Sigmoid colon (tissue), 7 donors: ENCODE data around the gene RGMB. TPM values are rescaled to one million over a fixed set of nuclear protein-coding genes. Genes with fewer than 3 reads are reported as not detected.

Source experiments
- DNase-seq: peaks from one replicate; pipeline ENCODE4 v3.0.0-alpha.2; 2019
- H3K27ac ChIP-seq, 4 donors: fragments of 200-600 bp; sonication (generic); one replicate each; pipeline ENCODE4 v1.5.1; 2016 to 2019; ENCODE audit warnings: mild to moderate bottlenecking in 1 of 4
- H3K27me3 ChIP-seq, 3 donors: fragments of 200-600 bp; sonication (generic); one replicate each; pipeline ENCODE4 v1.5.1; 2019; ENCODE audit warnings: mild to moderate bottlenecking in 1 of 3
- H3K36me3 ChIP-seq, 4 donors: fragments of 200-600 bp; sonication (generic); one replicate each; pipeline ENCODE4 v1.5.1; 2016 to 2019
- H3K4me1 ChIP-seq, 4 donors: fragments of 200-600 bp; sonication (generic); one replicate each; pipeline ENCODE4 v1.5.1; 2017 to 2019
- H3K4me3 ChIP-seq, 4 donors: fragments of 200-600 bp; sonication (generic); one replicate each; pipeline ENCODE4 v1.5.1; 2017 to 2019; ENCODE audit warnings: mild to moderate bottlenecking in 2 of 4, moderate library complexity in 1 of 4
- H3K9me3 ChIP-seq, 4 donors: fragments of 200-600 bp in 3 of 4; sonication (generic) in 3 of 4; one replicate each; pipeline versions ENCODE4 v1.5.1 to v1.6.1; 2013 to 2019
- CTCF ChIP-seq, 4 experiments: fragments of 450-650 bp in 3 of 4; fragments of 200-600 bp in 1 of 4; IDR thresholded peaks; one replicate each; pipeline ENCODE4 v1.5.1; 2016 to 2019; ENCODE audit warnings: antibody characterized with exemption in 4 of 4, mild to moderate bottlenecking in 3 of 4, moderate library complexity in 2 of 4
- EP300 ChIP-seq, 4 donors: sonication (generic); formaldehyde crosslinking; IDR thresholded peaks; one replicate each; pipeline ENCODE4 v1.6.1; 2017; ENCODE audit warnings: antibody characterized with exemption in 4 of 4
- POLR2A ChIP-seq, 2 donors: fragments of 450-650 bp; IDR thresholded peaks; one replicate each; pipeline ENCODE4 v1.6.1; 2016; ENCODE audit warnings: antibody characterized with exemption in 2 of 2, mild to moderate bottlenecking in 2 of 2, moderate library complexity in 2 of 2
- POLR2AphosphoS5 ChIP-seq, 4 donors: sonication (generic); formaldehyde crosslinking; IDR thresholded peaks; one replicate each; pipeline ENCODE4 v1.6.1; 2017; ENCODE audit warnings: antibody characterized with exemption in 4 of 4
- WGBS, 2 donors: extraction: QIAGEN DNeasy Blood & Tissue Kit; methylation state at CpG; one replicate each; pipeline ENCODE4 v1.1.7; 2013; 5-methylcytosine and 5-hydroxymethylcytosine counted together
- intact Hi-C: fragments of 100-400 bp; cut with DNase I; formaldehyde crosslinking; loops from one replicate; pipeline ENCODE4 v1.15.1; 2023
- polyA plus RNA-seq, 3 donors: library from polyadenylated mRNA; stranded (reverse); fragments of 200-250 nt; gene quantifications; one replicate each; pipeline ENCODE4 v1.2.3, GENCODE V29; 2013
- total RNA-seq, 4 donors: library from RNA; depleted of rRNA; stranded (reverse); fragments of >200 nt; gene quantifications; one replicate each; pipeline ENCODE4 v1.1.0, GENCODE V29; 2016
- donor health status: healthy with polysubstance abuse.
- donor health status: Bipolar disorder and iron deficiency.
- donor health status: healthy.

RGMB gene
- total and polyA plus RNA-seq, 7 donors = 3.7 to 32.1 (median 25.0) TPM

- DNase-seq = no peak
Observed at GRCh38 chr5:98776066-98776705, 2.7 kb downstream of the RGMB start.

GRCh38 chr5:98777295-98777694 lies 3.8 kb downstream of the RGMB start:
- Histone ChIP-seq H3K4me1 (peaks cover 0 to 46% (median 26%) of the 10 kb centered on the region in 4 donors), H3K27me3 (no peaks in the 10 kb centered on the region), H3K9me3 (no peaks in the 10 kb centered on the region), H3K27ac (peak overlapping the region; percentile 25 to 95 (median 58)), H3K4me3 (peak overlapping the region in 1 of 4 donors; percentile 16), H3K36me3 (peaks cover 0 to 6% (median 2%) of the 10 kb centered on the region in 4 donors)
- WGBS, 2 donors = 19 to 71% methylated on average over 4 of the region's 4 CpGs
- no peak for DNase-seq
- TF ChIP-seq EP300 (IDR thresholded peaks at IDR 0.05) (no peak), POLR2A (IDR thresholded peaks at IDR 0.05) (no peak), POLR2AphosphoS5 (IDR thresholded peaks at IDR 0.05) (no peak), CTCF (IDR thresholded peaks at IDR 0.05) (no peak)
- intact Hi-C loops = no loop called here

More at GRCh38 chr5:98776066-98776705, 2.7 kb downstream of the RGMB start:
- peak overlapping the region in 3 of 4 donors; percentile 64 to 93 (median 91) for H3K4me3 ChIP-seq
- H3K36me3 ChIP-seq = peaks cover 0 to 6% (median 2%) of the 10 kb centered on the region in 4 donors
- TF ChIP-seq POLR2A (IDR thresholded peaks at IDR 0.05) = no peak
- no peak for TF ChIP-seq CTCF (IDR thresholded peaks at IDR 0.05)
- TF ChIP-seq EP300 (IDR thresholded peaks at IDR 0.05) = no peak
- no peak for TF ChIP-seq POLR2AphosphoS5 (IDR thresholded peaks at IDR 0.05)
- H3K4me1 ChIP-seq = peaks cover 0 to 50% (median 27%) of the 10 kb centered on the region in 4 donors
- 14 to 65% methylated on average over 7 of the region's 7 CpGs for WGBS, 2 donors
- intact Hi-C loops = no loop called here
- no peaks in the 10 kb centered on the region for H3K9me3 ChIP-seq
- H3K27me3 ChIP-seq = no peaks in the 10 kb centered on the region
- peak overlapping the region; percentile 25 to 97 (median 92) for H3K27ac ChIP-seq

- Histone ChIP-seq H3K27ac (peak overlapping the region in 1 of 4 donors; percentile 16), H3K27me3 (no peaks in the 10 kb centered on the region), H3K36me3 (peaks cover 0 to 6% (median 2%) of the 10 kb centered on the region in 4 donors), H3K4me3 (no peak overlapping the region), H3K9me3 (no peaks in the 10 kb centered on the region), H3K4me1 (peaks cover 0 to 46% (median 27%) of the 10 kb centered on the region in 4 donors)
- WGBS, 2 donors = 17 to 75% methylated on average over 11 of the region's 11 CpGs
- no peak for TF ChIP-seq POLR2A (IDR thresholded peaks at IDR 0.05)
- TF ChIP-seq POLR2AphosphoS5 (IDR thresholded peaks at IDR 0.05) = no peak
- TF ChIP-seq CTCF (IDR thresholded peaks at IDR 0.05) = no peak
- no peak for TF ChIP-seq EP300 (IDR thresholded peaks at IDR 0.05)
- intact Hi-C loops = no loop called here
- DNase-seq = no peak
Observed at GRCh38 chr5:98779264-98779877, 5.9 kb downstream of the RGMB start.

- intact Hi-C loops = no loop called here
- Histone ChIP-seq H3K36me3 (peaks cover 0 to 6% (median 2%) of the 10 kb centered on the region in 4 donors), H3K27ac (no peak overlapping the region), H3K9me3 (no peaks in the 10 kb centered on the region), H3K4me3 (no peak overlapping the region), H3K27me3 (no peaks in the 10 kb centered on the region), H3K4me1 (peaks cover 0 to 50% (median 25%) of the 10 kb centered on the region in 4 donors)
- DNase-seq = no peak
- TF ChIP-seq EP300 (IDR thresholded peaks at IDR 0.05) (no peak), CTCF (IDR thresholded peaks at IDR 0.05) (no peak), POLR2A (IDR thresholded peaks at IDR 0.05) (no peak), POLR2AphosphoS5 (IDR thresholded peaks at IDR 0.05) (no peak)
- 14 to 67% methylated on average over 3 of the region's 3 CpGs for WGBS, 2 donors
Observed at GRCh38 chr5:98780390-98780789, 6.9 kb downstream of the RGMB start.
